GM23338 (cell line): Measurements from ENCODE around the gene DYNLT3. TPM values are rescaled to one million over a fixed set of nuclear protein-coding genes. Genes with fewer than 3 reads are reported as not detected.

Source experiments
- ATAC-seq: fragments of 200-7000 bp; cut with Tn5 transposase; 3 replicates; pipeline ENCODE4 v1.9.1; 2020
- DNase-seq: peaks from one replicate; pipeline ENCODE4 v3.0.0-alpha.2; 2015; ENCODE audit warnings: low spot score
- H2AFZ ChIP-seq: fragments of 200-600 bp; sonication (generic); 2 replicates; pipeline ENCODE4 v1.8.0; 2016; ENCODE audit warnings: antibody characterized with exemption, mild to moderate bottlenecking, moderate library complexity
- H3F3A ChIP-seq: fragments of 200-600 bp; sonication (generic); replicated peaks from 2 replicates; pipeline ENCODE4 v1.8.0; 2017; ENCODE audit warnings: antibody characterized with exemption, mixed run types, low read depth
- H3K27ac ChIP-seq: fragments of 200-600 bp; sonication (generic); 2 replicates; pipeline ENCODE4 v1.6.1; 2016; ENCODE audit warnings: low read depth
- H3K27me3 ChIP-seq: fragments of 200-600 bp; sonication (generic); 2 replicates; pipeline ENCODE4 v1.8.0; 2016; ENCODE audit warnings: mild to moderate bottlenecking, mixed run types, moderate library complexity; ENCODE audit not compliant: insufficient read depth
- H3K36me3 ChIP-seq: fragments of 200-600 bp; sonication (generic); 2 replicates; pipeline ENCODE4 v1.8.0; 2016; ENCODE audit warnings: mild to moderate bottlenecking; ENCODE audit not compliant: insufficient read depth
- H3K4me1 ChIP-seq: fragments of 200-600 bp; sonication (generic); 2 replicates; pipeline ENCODE4 v1.8.0; 2016; ENCODE audit warnings: mild to moderate bottlenecking, moderate library complexity; ENCODE audit not compliant: insufficient read depth
- H3K4me2 ChIP-seq: fragments of 200-600 bp; sonication (generic); 2 replicates; pipeline ENCODE4 v1.7.1; 2017; ENCODE audit warnings: mixed run types
- H3K4me3 ChIP-seq: fragments of 200-600 bp; sonication (generic); 2 replicates; pipeline ENCODE4 v1.6.1; 2016; ENCODE audit warnings: mixed run types
- H3K79me2 ChIP-seq: fragments of 200-600 bp; sonication (generic); replicated peaks from 2 replicates; pipeline ENCODE4 v1.8.0; 2017; ENCODE audit warnings: mild to moderate bottlenecking; ENCODE audit not compliant: insufficient read depth
- H3K9me2 ChIP-seq: fragments of 200-600 bp; sonication (generic); 2 replicates; pipeline ENCODE4 v1.8.0; 2017; ENCODE audit not compliant: insufficient read depth
- H4K20me1 ChIP-seq: fragments of 200-600 bp; sonication (generic); replicated peaks from 2 replicates; pipeline ENCODE4 v1.8.0; 2017; ENCODE audit warnings: mild to moderate bottlenecking; ENCODE audit not compliant: insufficient read depth
- H3K27ac Mint-ChIP-seq: 2 replicates; pipeline ENCODE4 v1.8.0; 2020; ENCODE audit warnings: inconsistent platforms, mild to moderate bottlenecking, moderate library complexity, mixed read lengths
- H3K27me3 Mint-ChIP-seq: 3 replicates; pipeline ENCODE4 v1.8.0; 2022; ENCODE audit warnings: low read depth, mild to moderate bottlenecking, moderate library complexity, mixed read lengths, inconsistent platforms; ENCODE audit not compliant: insufficient read depth, poor library complexity
- H3K36me3 Mint-ChIP-seq: 3 replicates; pipeline ENCODE4 v1.8.0; 2021; ENCODE audit warnings: low read depth, mild to moderate bottlenecking, inconsistent platforms, moderate library complexity, mixed read lengths
- H3K4me1 Mint-ChIP-seq: 3 replicates; pipeline ENCODE4 v1.8.0; 2020; ENCODE audit warnings: mild to moderate bottlenecking, inconsistent platforms, mixed read lengths
- H3K4me3 Mint-ChIP-seq: 3 replicates; pipeline ENCODE4 v1.8.0; 2021; ENCODE audit warnings: moderate library complexity, mild to moderate bottlenecking, inconsistent platforms, mixed read lengths
- H3K9me3 Mint-ChIP-seq: 3 replicates; pipeline ENCODE4 v1.8.0; 2020; ENCODE audit warnings: moderate library complexity, mild to moderate bottlenecking, inconsistent platforms, mixed read lengths
- EZH2phosphoT487 ChIP-seq: fragments of 200-600 bp; sonication (generic); IDR thresholded peaks from one replicate; pipeline ENCODE4 v1.8.1; 2018; ENCODE audit warnings: antibody characterized with exemption; ENCODE audit not compliant: unreplicated experiment
- JUNB ChIP-seq: IDR thresholded peaks from one replicate; pipeline ENCODE4 v1.6.1; 2016; ENCODE audit warnings: antibody characterized with exemption; ENCODE audit not compliant: unreplicated experiment
- NANOG ChIP-seq: IDR thresholded peaks from 2 replicates; pipeline ENCODE4 v1.6.1; 2016; ENCODE audit warnings: antibody characterized with exemption, borderline replicate concordance
- STAT1 ChIP-seq: IDR thresholded peaks from one replicate; pipeline ENCODE4 v1.6.1; 2016; ENCODE audit warnings: antibody characterized with exemption; ENCODE audit not compliant: unreplicated experiment
- ZNF114 ChIP-seq: fragments of 250-450 bp; sonication (Bioruptor Pico); IDR thresholded peaks from 2 replicates; pipeline ENCODE4 v1.5.0; 2020; ENCODE audit warnings: mild to moderate bottlenecking, moderate library complexity
- ZNF331 ChIP-seq: fragments of 250-450 bp; sonication (Bioruptor Pico); IDR thresholded peaks from 2 replicates; pipeline ENCODE4 v1.5.0; 2020; ENCODE audit warnings: low read depth, mild to moderate bottlenecking, moderate library complexity
- polyA plus RNA-seq: library from polyadenylated mRNA; unstranded; fragments of >200 nt; fragmentation: Nextera tagmentation; extraction: Ambion mirVana; gene quantifications from 2 replicates; pipeline ENCODE4 v1.2.1, GENCODE V29; 2016
- total RNA-seq: library from RNA; depleted of rRNA; stranded (reverse); fragments of >200 nt; shearing (Covaris generic); gene quantifications from 2 replicates; pipeline ENCODE4 v1.2.3, GENCODE V29; 2014
- TF ChIP-seq, protein P1 (sequence below): IDR thresholded peaks from 2 replicates; pipeline ENCODE4 v1.6.1; 2016; ENCODE audit warnings: antibody characterized with exemption
- TF ChIP-seq, protein P2 (sequence below): fragments of 250-450 bp; sonication (Bioruptor Pico); IDR thresholded peaks from 2 replicates; pipeline ENCODE4 v1.5.0; 2020; ENCODE audit warnings: mild to moderate bottlenecking, moderate library complexity
- TF ChIP-seq, protein P3 (sequence below): IDR thresholded peaks from one replicate; pipeline ENCODE4 v1.6.1; 2018; ENCODE audit warnings: antibody characterized with exemption; ENCODE audit not compliant: unreplicated experiment

DYNLT3 gene
- total and polyA plus RNA-seq, 2 experiments from 2014 or later = 6.5 to 8.1 TPM

DNA sequence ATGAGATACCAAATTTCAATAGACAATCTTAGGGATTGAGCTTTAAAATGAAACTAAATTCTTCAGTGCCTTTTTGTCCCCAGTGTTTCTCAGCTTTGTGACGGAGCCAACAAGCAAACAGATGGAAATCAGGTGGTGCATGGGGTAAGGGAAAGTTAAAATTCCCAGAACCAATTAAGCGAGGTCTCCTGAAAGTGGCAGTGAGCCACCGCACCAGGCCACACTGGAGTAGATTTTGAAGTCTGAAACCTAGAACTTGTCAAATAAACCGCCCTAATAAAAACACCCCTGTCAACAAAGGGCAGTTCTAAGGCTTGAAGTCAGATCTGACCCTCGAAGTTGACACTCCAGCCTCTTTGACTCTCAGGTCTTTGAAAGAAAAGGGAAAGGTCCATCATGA lies 40.6 kb upstream of the DYNLT3 start:
- no peak overlapping the region for H3K27ac ChIP-seq
- no peaks in the 10 kb centered on the region for H3K9me2 ChIP-seq
- no peaks in the 10 kb centered on the region for H3K79me2 ChIP-seq
- H3K4me2 ChIP-seq = no peak overlapping the region
- no peaks in the 10 kb centered on the region for H3K4me1 Mint-ChIP-seq
- H3K27ac Mint-ChIP-seq = no peak overlapping the region
- H2AFZ ChIP-seq = no peak overlapping the region
- H3K27me3 ChIP-seq = no peaks in the 10 kb centered on the region
- no peak for DNase-seq
- H3K4me1 ChIP-seq = no peaks in the 10 kb centered on the region
- no peaks in the 10 kb centered on the region for H3F3A ChIP-seq
- no peak overlapping the region for H3K4me3 ChIP-seq
- H3K27me3 Mint-ChIP-seq = no peaks in the 10 kb centered on the region
- H4K20me1 ChIP-seq = no peaks in the 10 kb centered on the region
- ATAC-seq = no peak
- no peaks in the 10 kb centered on the region for H3K36me3 ChIP-seq
- H3K9me3 Mint-ChIP-seq = no peaks in the 10 kb centered on the region; the same call in 2 of the 3 replicates
- TF ChIP-seq, protein P1, sequence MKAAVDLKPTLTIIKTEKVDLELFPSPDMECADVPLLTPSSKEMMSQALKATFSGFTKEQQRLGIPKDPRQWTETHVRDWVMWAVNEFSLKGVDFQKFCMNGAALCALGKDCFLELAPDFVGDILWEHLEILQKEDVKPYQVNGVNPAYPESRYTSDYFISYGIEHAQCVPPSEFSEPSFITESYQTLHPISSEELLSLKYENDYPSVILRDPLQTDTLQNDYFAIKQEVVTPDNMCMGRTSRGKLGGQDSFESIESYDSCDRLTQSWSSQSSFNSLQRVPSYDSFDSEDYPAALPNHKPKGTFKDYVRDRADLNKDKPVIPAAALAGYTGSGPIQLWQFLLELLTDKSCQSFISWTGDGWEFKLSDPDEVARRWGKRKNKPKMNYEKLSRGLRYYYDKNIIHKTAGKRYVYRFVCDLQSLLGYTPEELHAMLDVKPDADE = no peak
- TF ChIP-seq NANOG (no peak), EZH2phosphoT487 (no peak)
- no peak overlapping the region for H3K4me3 Mint-ChIP-seq
- no peaks in the 10 kb centered on the region for H3K36me3 Mint-ChIP-seq

DNA sequence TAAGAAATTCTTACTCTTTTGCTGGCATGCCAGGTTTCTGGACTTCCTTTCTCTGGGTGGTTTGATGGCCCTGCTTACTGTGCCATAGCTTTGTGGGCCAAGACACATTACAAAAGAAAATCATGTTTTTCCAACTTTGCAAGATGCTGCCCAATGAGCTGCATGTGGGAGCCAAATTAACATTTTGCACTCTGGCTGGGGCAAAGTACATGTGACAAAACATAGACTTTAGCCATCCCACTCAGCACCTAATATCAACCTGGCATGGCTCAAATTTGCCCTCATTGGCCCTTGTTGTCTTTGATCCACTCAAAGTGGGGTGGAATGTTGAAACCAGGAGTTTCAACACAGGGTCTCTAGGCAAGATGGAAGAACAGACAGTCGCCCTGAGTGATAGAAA lies 40.0 kb upstream of the DYNLT3 start:
- H3K27ac Mint-ChIP-seq = no peak overlapping the region
- no peak overlapping the region for H3K4me3 ChIP-seq

More for the DNA sequence above, 40.0 kb upstream of the DYNLT3 start:
- no peaks in the 10 kb centered on the region for H3K27me3 ChIP-seq
- no peaks in the 10 kb centered on the region; the same call in 2 of the 3 replicates for H3K9me3 Mint-ChIP-seq
- TF ChIP-seq NANOG (no peak), ZNF114 (CRISPR knock-in tag) (no peak), ZNF331 (CRISPR knock-in tag) (no peak), EZH2phosphoT487 (no peak), JUNB (no peak), STAT1 (no peak)
- TF ChIP-seq, protein P1 = no peak
- TF ChIP-seq, protein P2, sequence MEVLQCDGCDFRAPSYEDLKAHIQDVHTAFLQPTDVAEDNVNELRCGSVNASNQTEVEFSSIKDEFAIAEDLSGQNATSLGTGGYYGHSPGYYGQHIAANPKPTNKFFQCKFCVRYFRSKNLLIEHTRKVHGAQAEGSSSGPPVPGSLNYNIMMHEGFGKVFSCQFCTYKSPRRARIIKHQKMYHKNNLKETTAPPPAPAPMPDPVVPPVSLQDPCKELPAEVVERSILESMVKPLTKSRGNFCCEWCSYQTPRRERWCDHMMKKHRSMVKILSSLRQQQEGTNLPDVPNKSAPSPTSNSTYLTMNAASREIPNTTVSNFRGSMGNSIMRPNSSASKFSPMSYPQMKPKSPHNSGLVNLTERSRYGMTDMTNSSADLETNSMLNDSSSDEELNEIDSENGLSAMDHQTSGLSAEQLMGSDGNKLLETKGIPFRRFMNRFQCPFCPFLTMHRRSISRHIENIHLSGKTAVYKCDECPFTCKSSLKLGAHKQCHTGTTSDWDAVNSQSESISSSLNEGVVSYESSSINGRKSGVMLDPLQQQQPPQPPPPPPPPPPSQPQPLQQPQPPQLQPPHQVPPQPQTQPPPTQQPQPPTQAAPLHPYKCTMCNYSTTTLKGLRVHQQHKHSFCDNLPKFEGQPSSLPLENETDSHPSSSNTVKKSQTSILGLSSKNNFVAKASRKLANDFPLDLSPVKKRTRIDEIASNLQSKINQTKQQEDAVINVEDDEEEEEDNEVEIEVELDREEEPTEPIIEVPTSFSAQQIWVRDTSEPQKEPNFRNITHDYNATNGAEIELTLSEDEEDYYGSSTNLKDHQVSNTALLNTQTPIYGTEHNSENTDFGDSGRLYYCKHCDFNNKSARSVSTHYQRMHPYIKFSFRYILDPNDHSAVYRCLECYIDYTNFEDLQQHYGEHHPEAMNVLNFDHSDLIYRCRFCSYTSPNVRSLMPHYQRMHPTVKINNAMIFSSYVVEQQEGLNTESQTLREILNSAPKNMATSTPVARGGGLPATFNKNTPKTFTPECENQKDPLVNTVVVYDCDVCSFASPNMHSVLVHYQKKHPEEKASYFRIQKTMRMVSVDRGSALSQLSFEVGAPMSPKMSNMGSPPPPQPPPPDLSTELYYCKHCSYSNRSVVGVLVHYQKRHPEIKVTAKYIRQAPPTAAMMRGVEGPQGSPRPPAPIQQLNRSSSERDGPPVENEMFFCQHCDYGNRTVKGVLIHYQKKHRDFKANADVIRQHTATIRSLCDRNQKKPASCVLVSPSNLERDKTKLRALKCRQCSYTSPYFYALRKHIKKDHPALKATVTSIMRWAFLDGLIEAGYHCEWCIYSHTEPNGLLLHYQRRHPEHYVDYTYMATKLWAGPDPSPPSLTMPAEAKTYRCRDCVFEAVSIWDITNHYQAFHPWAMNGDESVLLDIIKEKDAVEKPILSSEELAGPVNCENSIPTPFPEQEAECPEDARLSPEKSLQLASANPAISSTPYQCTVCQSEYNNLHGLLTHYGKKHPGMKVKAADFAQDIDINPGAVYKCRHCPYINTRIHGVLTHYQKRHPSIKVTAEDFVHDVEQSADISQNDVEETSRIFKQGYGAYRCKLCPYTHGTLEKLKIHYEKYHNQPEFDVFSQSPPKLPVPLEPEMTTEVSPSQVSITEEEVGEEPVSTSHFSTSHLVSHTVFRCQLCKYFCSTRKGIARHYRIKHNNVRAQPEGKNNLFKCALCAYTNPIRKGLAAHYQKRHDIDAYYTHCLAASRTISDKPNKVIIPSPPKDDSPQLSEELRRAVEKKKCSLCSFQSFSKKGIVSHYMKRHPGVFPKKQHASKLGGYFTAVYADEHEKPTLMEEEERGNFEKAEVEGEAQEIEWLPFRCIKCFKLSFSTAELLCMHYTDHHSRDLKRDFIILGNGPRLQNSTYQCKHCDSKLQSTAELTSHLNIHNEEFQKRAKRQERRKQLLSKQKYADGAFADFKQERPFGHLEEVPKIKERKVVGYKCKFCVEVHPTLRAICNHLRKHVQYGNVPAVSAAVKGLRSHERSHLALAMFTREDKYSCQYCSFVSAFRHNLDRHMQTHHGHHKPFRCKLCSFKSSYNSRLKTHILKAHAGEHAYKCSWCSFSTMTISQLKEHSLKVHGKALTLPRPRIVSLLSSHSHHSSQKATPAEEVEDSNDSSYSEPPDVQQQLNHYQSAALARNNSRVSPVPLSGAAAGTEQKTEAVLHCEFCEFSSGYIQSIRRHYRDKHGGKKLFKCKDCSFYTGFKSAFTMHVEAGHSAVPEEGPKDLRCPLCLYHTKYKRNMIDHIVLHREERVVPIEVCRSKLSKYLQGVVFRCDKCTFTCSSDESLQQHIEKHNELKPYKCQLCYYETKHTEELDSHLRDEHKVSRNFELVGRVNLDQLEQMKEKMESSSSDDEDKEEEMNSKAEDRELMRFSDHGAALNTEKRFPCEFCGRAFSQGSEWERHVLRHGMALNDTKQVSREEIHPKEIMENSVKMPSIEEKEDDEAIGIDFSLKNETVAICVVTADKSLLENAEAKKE (CRISPR knock-in tag) = no peak
- TF ChIP-seq, protein P3, sequence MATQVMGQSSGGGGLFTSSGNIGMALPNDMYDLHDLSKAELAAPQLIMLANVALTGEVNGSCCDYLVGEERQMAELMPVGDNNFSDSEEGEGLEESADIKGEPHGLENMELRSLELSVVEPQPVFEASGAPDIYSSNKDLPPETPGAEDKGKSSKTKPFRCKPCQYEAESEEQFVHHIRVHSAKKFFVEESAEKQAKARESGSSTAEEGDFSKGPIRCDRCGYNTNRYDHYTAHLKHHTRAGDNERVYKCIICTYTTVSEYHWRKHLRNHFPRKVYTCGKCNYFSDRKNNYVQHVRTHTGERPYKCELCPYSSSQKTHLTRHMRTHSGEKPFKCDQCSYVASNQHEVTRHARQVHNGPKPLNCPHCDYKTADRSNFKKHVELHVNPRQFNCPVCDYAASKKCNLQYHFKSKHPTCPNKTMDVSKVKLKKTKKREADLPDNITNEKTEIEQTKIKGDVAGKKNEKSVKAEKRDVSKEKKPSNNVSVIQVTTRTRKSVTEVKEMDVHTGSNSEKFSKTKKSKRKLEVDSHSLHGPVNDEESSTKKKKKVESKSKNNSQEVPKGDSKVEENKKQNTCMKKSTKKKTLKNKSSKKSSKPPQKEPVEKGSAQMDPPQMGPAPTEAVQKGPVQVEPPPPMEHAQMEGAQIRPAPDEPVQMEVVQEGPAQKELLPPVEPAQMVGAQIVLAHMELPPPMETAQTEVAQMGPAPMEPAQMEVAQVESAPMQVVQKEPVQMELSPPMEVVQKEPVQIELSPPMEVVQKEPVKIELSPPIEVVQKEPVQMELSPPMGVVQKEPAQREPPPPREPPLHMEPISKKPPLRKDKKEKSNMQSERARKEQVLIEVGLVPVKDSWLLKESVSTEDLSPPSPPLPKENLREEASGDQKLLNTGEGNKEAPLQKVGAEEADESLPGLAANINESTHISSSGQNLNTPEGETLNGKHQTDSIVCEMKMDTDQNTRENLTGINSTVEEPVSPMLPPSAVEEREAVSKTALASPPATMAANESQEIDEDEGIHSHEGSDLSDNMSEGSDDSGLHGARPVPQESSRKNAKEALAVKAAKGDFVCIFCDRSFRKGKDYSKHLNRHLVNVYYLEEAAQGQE = no peak
- no peaks in the 10 kb centered on the region for H4K20me1 ChIP-seq
- H3K36me3 Mint-ChIP-seq = no peaks in the 10 kb centered on the region
- peaks cover 2% of the 10 kb centered on the region; the same call in 2 of the 3 replicates for H3K4me1 Mint-ChIP-seq
- no peak for DNase-seq
- H3F3A ChIP-seq = no peaks in the 10 kb centered on the region
- H2AFZ ChIP-seq = no peak overlapping the region
- no peaks in the 10 kb centered on the region for H3K9me2 ChIP-seq
- no peaks in the 10 kb centered on the region for H3K36me3 ChIP-seq
- H3K4me2 ChIP-seq = no peak overlapping the region
- no peaks in the 10 kb centered on the region for H3K79me2 ChIP-seq
- no peak for ATAC-seq
- H3K4me1 ChIP-seq = no peaks in the 10 kb centered on the region
- H3K27me3 Mint-ChIP-seq = peaks cover 2% of the 10 kb centered on the region
- no peak overlapping the region for H3K27ac ChIP-seq
- H3K4me3 Mint-ChIP-seq = no peak overlapping the region
